GM18508 (cell line): ENCODE measurements around the gene IFNLR1.

Experiments used
- ATAC-seq: cut with Tn5 transposase; IDR thresholded peaks from one replicate; pipeline ENCODE4 v1.9.1; 2021; ENCODE audit warnings: moderate number of reproducible peaks; ENCODE audit not compliant: insufficient read depth, unreplicated experiment

Gene IFNLR1

GRCh38 chr1:24180676-24181075 lies 6.4 kb downstream of the IFNLR1 start:
- ATAC-seq: no peak

GRCh38 chr1:24179251-24179840 lies 7.7 kb downstream of the IFNLR1 start:
- ATAC-seq: no peak

GRCh38 chr1:24178407-24178806 lies 8.7 kb downstream of the IFNLR1 start:
- no peak for ATAC-seq

GRCh38 chr1:24177161-24177560 lies 9.9 kb downstream of the IFNLR1 start:
- no peak for ATAC-seq

- no peak for ATAC-seq
These were observed 11.9 kb downstream of the IFNLR1 start for GRCh38 chr1:24175033-24175755.

- no peak for ATAC-seq
These were observed 13.2 kb downstream of the IFNLR1 start for GRCh38 chr1:24173638-24174575.

- no peak for ATAC-seq
These were observed 14.5 kb downstream of the IFNLR1 start for GRCh38 chr1:24172598-24172997.

GRCh38 chr1:24169286-24169685 lies 17.8 kb downstream of the IFNLR1 start:
- ATAC-seq: no peak

- ATAC-seq: no peak
These were observed 18.8 kb downstream of the IFNLR1 start for GRCh38 chr1:24168245-24168644.

- ATAC-seq: no peak
These were observed 20.1 kb downstream of the IFNLR1 start for GRCh38 chr1:24167008-24167407.

- ATAC-seq: no peak
These were observed 21.6 kb downstream of the IFNLR1 start for GRCh38 chr1:24165500-24165899.

- ATAC-seq: no peak
These were observed 23.1 kb downstream of the IFNLR1 start for GRCh38 chr1:24164004-24164403.

GRCh38 chr1:24162201-24162600 lies 24.9 kb downstream of the IFNLR1 start:
- ATAC-seq: no peak

- ATAC-seq: no peak
These were observed 25.8 kb downstream of the IFNLR1 start for GRCh38 chr1:24161270-24161669.

- no peak for ATAC-seq
These were observed 27.7 kb downstream of the IFNLR1 start for GRCh38 chr1:24159366-24159765.

- ATAC-seq: no peak
These were observed 29.1 kb downstream of the IFNLR1 start for GRCh38 chr1:24157918-24158481.

- no peak for ATAC-seq
These were observed 30.4 kb downstream of the IFNLR1 start for GRCh38 chr1:24156542-24157260.

GRCh38 chr1:24155011-24155782 lies 31.9 kb downstream of the IFNLR1 start:
- ATAC-seq: no peak

- ATAC-seq: no peak
These were observed 32.9 kb downstream of the IFNLR1 start for GRCh38 chr1:24154215-24154614.
